Measurements from ENCODE around the gene FRY.

GRCh38 chr13:32135655-32136054 is 104.1 kb downstream of the FRY start:
- TF ChIP-seq CTCF (conservative IDR thresholded peaks at IDR 0.05; ENCODE audit: low read length) (no peak), EZH2phosphoT487 (IDR thresholded peaks at IDR 0.05; ENCODE audit: borderline replicate concordance) (no peak)
